B cell (primary cell): Measurements from ENCODE around the gene EID2. TPM values are rescaled to one million over a fixed set of nuclear protein-coding genes. Genes with fewer than 3 reads are reported as not detected.

ENCODE experiments used
- ATAC-seq: fragments of 200-7000 bp; cut with Tn5 transposase; one replicate; pipeline ENCODE4 v1.10.0; 2021; ENCODE audit warnings: low read depth, mild to moderate bottlenecking, moderate number of reproducible peaks, moderate library complexity
- CTCF ChIA-PET: fragments of 350-600 bp; sonication (Branson Sonifier 250); formaldehyde crosslinking; loops from one replicate; lab custom pipeline; 2021; ENCODE audit warnings: antibody characterized with exemption, inconsistent platforms; lab: Charles Lee
- POLR2A ChIA-PET: fragments of 350-600 bp; sonication (Branson Sonifier 250); formaldehyde crosslinking; loops from one replicate; lab custom pipeline; 2021; ENCODE audit warnings: antibody characterized with exemption; lab: Charles Lee
- DNase-seq: peaks from one replicate; pipeline ENCODE4 v3.0.0; 2013
- H2AFZ ChIP-seq: 2 replicates; pipeline ENCODE4 v1.6.1; 2012; ENCODE audit warnings: mild to moderate bottlenecking, low read depth, low read length; ENCODE audit not compliant: insufficient read depth, poor library complexity, severe bottlenecking
- H3K27ac ChIP-seq, 2 donors: 1 replicate in 1 of 2; 2 replicates in 1 of 2; pipeline ENCODE4 v1.5.1; 2012 to 2013; ENCODE audit warnings: low read length in 2 of 2, mild to moderate bottlenecking in 2 of 2, moderate library complexity in 1 of 2
- H3K27me3 ChIP-seq, 4 experiments: fragments of 200-600 bp in 1 of 4; sonication (generic) in 1 of 4; replicated peaks in 1 of 4; 1 replicate in 2 of 4; 2 replicates in 2 of 4; pipeline versions ENCODE4 v1.6.1 to v1.7.0; 2013 to 2016; ENCODE audit warnings: low read length in 3 of 4, mild to moderate bottlenecking in 2 of 4, mixed read lengths in 1 of 4, moderate library complexity in 1 of 4; ENCODE audit not compliant: insufficient read depth in 4 of 4, control insufficient read depth in 3 of 4; ENCODE audit errors: control extremely low read depth in 1 of 4
- H3K36me3 ChIP-seq, 2 experiments: replicated peaks in 1 of 2; 1 replicate in 1 of 2; 2 replicates in 1 of 2; pipeline versions ENCODE4 v1.6.1 to v1.7.1; 2013; ENCODE audit warnings: low read length in 1 of 2; ENCODE audit not compliant: insufficient read depth in 2 of 2, control insufficient read depth in 1 of 2; ENCODE audit errors: control extremely low read depth in 1 of 2, extremely low read depth in 1 of 2
- H3K4me1 ChIP-seq, 2 donors: fragments of 200-600 bp in 1 of 2; sonication (generic) in 1 of 2; 1 replicate in 1 of 2; 2 replicates in 1 of 2; pipeline versions ENCODE4 v1.5.1 to v1.6.1; 2013 to 2017; ENCODE audit warnings: low read length in 2 of 2; ENCODE audit not compliant: control insufficient read depth in 2 of 2, insufficient read depth in 2 of 2
- H3K4me2 ChIP-seq: replicated peaks from 2 replicates; pipeline ENCODE3; 2012; ENCODE audit warnings: mild to moderate bottlenecking, low read depth, low read length; ENCODE audit not compliant: poor library complexity, severe bottlenecking
- H3K4me3 ChIP-seq, 5 experiments: fragments of 200-600 bp in 1 of 5; sonication (generic) in 1 of 5; 1 replicate in 3 of 5; 2 replicates in 2 of 5; pipeline versions ENCODE4 v1.5.1 to v1.7.0; 2011 to 2016; ENCODE audit warnings: low read length in 4 of 5, mild to moderate bottlenecking in 4 of 5, low read depth in 2 of 5, control low read depth in 1 of 5, moderate library complexity in 1 of 5; ENCODE audit not compliant: insufficient read depth in 1 of 5; ENCODE audit errors: control extremely low read depth in 1 of 5, extremely low read depth in 1 of 5
- H3K79me2 ChIP-seq: fragments of 200-600 bp; sonication (generic); one replicate; pipeline ENCODE4 v1.6.0; 2016; ENCODE audit warnings: low read length; ENCODE audit not compliant: control insufficient read depth, insufficient read depth
- H3K9ac ChIP-seq: fragments of 200-600 bp; sonication (generic); 2 replicates; pipeline ENCODE4 v1.6.1; 2017; ENCODE audit warnings: mild to moderate bottlenecking, low read length, moderate library complexity
- H3K9me3 ChIP-seq, 3 donors: one replicate each; pipeline versions ENCODE4 v1.6.1 to v1.7.1; 2013; ENCODE audit warnings: low read length in 2 of 3; ENCODE audit not compliant: control insufficient read depth in 2 of 3, insufficient read depth in 1 of 3; ENCODE audit errors: control extremely low read depth in 1 of 3
- H4K20me1 ChIP-seq: 2 replicates; pipeline ENCODE4 v1.6.0; 2012; ENCODE audit warnings: mild to moderate bottlenecking, low read length; ENCODE audit not compliant: insufficient read depth, control insufficient read depth, poor library complexity, severe bottlenecking
- H3K27ac Mint-ChIP-seq: one replicate; pipeline ENCODE4 v1.8.0; 2021; ENCODE audit warnings: mixed read lengths
- H3K27me3 Mint-ChIP-seq: one replicate; pipeline ENCODE4 v1.8.0; 2021; ENCODE audit warnings: mixed read lengths
- H3K4me1 Mint-ChIP-seq: one replicate; pipeline ENCODE4 v1.8.0; 2021; ENCODE audit warnings: mixed read lengths
- H3K4me3 Mint-ChIP-seq: one replicate; pipeline ENCODE4 v1.8.0; 2021; ENCODE audit warnings: mixed read lengths
- H3K9me3 Mint-ChIP-seq: one replicate; pipeline ENCODE4 v1.8.0; 2022; ENCODE audit warnings: mixed read lengths; ENCODE audit not compliant: insufficient read depth
- CTCF ChIP-seq: fragments of 200-600 bp; IDR thresholded peaks from one replicate; pipeline ENCODE4 v1.8.0; 2022; ENCODE audit warnings: antibody characterized with exemption, mild to moderate bottlenecking
- EZH2 ChIP-seq: IDR thresholded peaks from 2 replicates; pipeline ENCODE4 v1.6.1; 2012; ENCODE audit warnings: borderline replicate concordance, low read depth, mild to moderate bottlenecking, moderate library complexity, low read length; ENCODE audit not compliant: insufficient read depth, poor library complexity, severe bottlenecking
- WGBS: methylation state at CpG from one replicate; pipeline ENCODE4 v1.1.5; 2013; ENCODE audit warnings: missing lambda C conversion rate; ENCODE audit not compliant: insufficient coverage; 5-methylcytosine and 5-hydroxymethylcytosine counted together
- intact Hi-C: fragments of 100-400 bp; cut with micrococcal nuclease; formaldehyde crosslinking; loops from one replicate; pipeline ENCODE4 v1.10.0; 2022
- polyA plus RNA-seq: library from polyadenylated mRNA; depleted of rRNA; stranded (reverse); fragments of >200 nt; gene quantifications from 2 replicates; pipeline ENCODE4 v1.2.3, GENCODE V29; 2012
- total RNA-seq, 2 donors: library from RNA; stranded (reverse); fragments of 120-200 nt in 1 of 2; gene quantifications; 1 replicate in 1 of 2; 2 replicates in 1 of 2; pipeline versions ENCODE4 v1.2.3 to v1.2.4, GENCODE V29; 2013 to 2022

EID2 gene
- total and polyA plus RNA-seq, 2 donors (not counting 1 experiment from before 2014, with no cell fraction given), result 6.2 to 14.1 TPM

- Histone ChIP-seq H3K27me3 (no peaks in the 10 kb centered on the region), H3K36me3 (no peaks in the 10 kb centered on the region), H3K9ac (peak overlapping the region; percentile 94), H3K4me3 (peak overlapping the region; percentile 75 to 98 (median 78)), H3K4me2 (peak overlapping the region; percentile 95), H3K27ac (peak overlapping the region in 1 of 2 donors; percentile 83), H4K20me1 (no peaks in the 10 kb centered on the region), H3K79me2 (peaks cover 56% of the 10 kb centered on the region), H2AFZ (peak overlapping the region; percentile 97), H3K9me3 (no peaks in the 10 kb centered on the region), H3K4me1 (peaks cover 13 to 14% of the 10 kb centered on the region in 2 donors)
- Mint-ChIP-seq H3K27ac (peak overlapping the region; percentile 78), H3K27me3 (no peaks in the 10 kb centered on the region), H3K9me3 (no peaks in the 10 kb centered on the region), H3K4me1 (peaks cover 22% of the 10 kb centered on the region), H3K4me3 (peak overlapping the region; percentile 96)
- DNase-seq (no peak), ATAC-seq (no peak)
- TF ChIP-seq CTCF, result no peak
- TF ChIP-seq EZH2, result no peak
- intact Hi-C loops, result loop anchor here (1.0 to 5.0 kb wide), 11 partner anchors 8 to 422 kb away; partner anchors contain the start of genes DLL3, EID2, MED29 and PAF1
- 56% methylated on average over 7 of the region's 14 CpGs for WGBS
- CTCF ChIA-PET, result interaction anchor here (0.6 to 3.5 kb wide), 12 partner anchors 11 to 421 kb away, joined by 3 to 40 read pairs (median 5); partner anchors contain the start of genes DLL3 and PLEKHG2
- POLR2A ChIA-PET, result interaction anchor here (0.6 kb wide), 1 partner anchor 770 kb away, joined by 4 read pairs; no protein-coding TSS in a partner anchor
Measured at GRCh38 chr19:39531834-39532232, 8.1 kb downstream of the EID2 start.

DNA sequence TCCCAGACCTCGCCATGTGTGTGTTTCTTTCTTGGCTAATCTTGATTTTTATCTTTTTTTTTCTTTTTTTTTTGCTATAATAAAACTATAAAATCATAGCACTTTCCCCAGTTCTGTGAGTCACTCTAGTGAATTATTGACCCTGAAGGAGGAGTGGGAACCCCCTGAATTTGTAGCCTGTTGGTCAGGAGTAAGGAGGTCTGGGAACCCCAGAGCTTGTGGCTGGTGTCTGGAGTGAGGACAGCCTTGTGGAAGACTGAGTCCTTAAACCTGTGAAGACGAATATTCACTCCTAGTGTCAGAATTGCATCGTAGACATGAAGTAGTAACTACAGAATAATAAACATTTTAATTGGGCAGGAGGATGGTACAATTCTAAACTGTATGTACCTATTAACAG is 14.8 kb downstream of the EID2 start:
- Histone ChIP-seq H3K4me3 (no peak overlapping the region), H3K9me3 (no peaks in the 10 kb centered on the region), H3K27ac (no peak overlapping the region), H3K27me3 (no peaks in the 10 kb centered on the region), H4K20me1 (no peaks in the 10 kb centered on the region), H2AFZ (no peak overlapping the region), H3K4me1 (no peaks in the 10 kb centered on the region), H3K79me2 (peaks cover 5% of the 10 kb centered on the region), H3K36me3 (peaks cover 0 to 3% of the 10 kb centered on the region in 2 experiments), H3K4me2 (no peak overlapping the region), H3K9ac (no peak overlapping the region)
- whole genome bisulfite sequencing, result no CpG with 5 or more reads among the region's 3 CpGs
- DNase-seq, result no peak
- ATAC-seq, result no peak
- no peaks in the 10 kb centered on the region for H3K27me3 Mint-ChIP-seq
- TF ChIP-seq EZH2 (no peak), CTCF (no peak)
- H3K27ac Mint-ChIP-seq, result no peak overlapping the region
- no peaks in the 10 kb centered on the region for H3K9me3 Mint-ChIP-seq
- ChIA-PET POLR2A (no interaction called here), CTCF (interaction anchor here (0.9 to 1.7 kb wide), 2 partner anchors 22 to 51 kb away, joined by 3 to 4 read pairs; no protein-coding TSS in a partner anchor)
- peaks cover 2% of the 10 kb centered on the region for H3K4me1 Mint-ChIP-seq
- H3K4me3 Mint-ChIP-seq, result no peak overlapping the region
- intact Hi-C loops, result no loop called here
